ENCODE data around the gene RAB40B. TPM values are rescaled to one million over a fixed set of nuclear protein-coding genes. Genes with fewer than 3 reads are reported as not detected.

RAB40B gene
- total and polyA plus RNA-seq, 4 donors = 2.9 to 12.1 (median 10.5) TPM

DNA sequence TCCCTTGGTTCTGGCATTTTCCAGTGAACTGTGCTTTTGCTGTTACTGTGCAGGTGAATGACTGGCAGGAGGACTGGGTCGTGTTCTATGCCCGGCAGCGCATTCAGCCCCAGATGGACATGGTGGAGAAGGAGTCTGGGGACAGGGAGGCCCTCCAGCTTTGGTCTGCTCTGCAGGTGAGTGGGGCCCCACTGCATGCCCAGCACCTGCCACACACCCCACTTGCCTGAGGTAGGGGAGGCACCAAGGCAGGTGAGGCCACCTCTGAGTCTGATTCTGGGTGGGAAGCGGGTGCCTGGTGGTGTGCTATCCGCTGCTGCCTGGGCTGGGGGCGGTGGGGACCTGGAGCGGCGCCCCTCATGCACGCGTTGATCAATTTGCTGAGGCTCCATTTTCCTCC lies 27.9 kb upstream of the RAB40B start:
- Histone ChIP-seq H3K27ac (ENCODE audit: low read depth in 1 of 2, low read length in 2 of 2) (no peak overlapping the region), H3K27me3 (ENCODE audit: control insufficient read depth in 4 of 4, insufficient read depth in 4 of 4, low read length in 3 of 4) (no peaks in the 10 kb centered on the region), H3K4me3 (ENCODE audit: low read depth in 1 of 3, low read length in 3 of 3) (no peak overlapping the region), H3K4me1 (ENCODE audit: control insufficient read depth in 4 of 4, insufficient read depth in 4 of 4, low read length in 3 of 4) (peaks cover 0 to 11% (median 2%) of the 10 kb centered on the region in 4 donors), H3K9me3 (ENCODE audit: control insufficient read depth in 4 of 4, low read length in 3 of 4) (no peaks in the 10 kb centered on the region), H3K36me3 (ENCODE audit: control insufficient read depth in 4 of 4, insufficient read depth in 3 of 4, low read depth in 1 of 4, low read length in 3 of 4) (peaks cover 2 to 24% (median 18%) of the 10 kb centered on the region in 4 donors), H3K9ac (ENCODE audit: low read depth in 1 of 2, low read length in 2 of 2) (no peak overlapping the region)
- WGBS = 97% methylated on average over 10 of the region's 10 CpGs
- no peak for DNase-seq (ENCODE audit: low spot score)
- TF ChIP-seq NR2F2 (IDR thresholded peaks at IDR 0.05) (no peak), HNF4G (IDR thresholded peaks at IDR 0.05) (no peak)

DNA sequence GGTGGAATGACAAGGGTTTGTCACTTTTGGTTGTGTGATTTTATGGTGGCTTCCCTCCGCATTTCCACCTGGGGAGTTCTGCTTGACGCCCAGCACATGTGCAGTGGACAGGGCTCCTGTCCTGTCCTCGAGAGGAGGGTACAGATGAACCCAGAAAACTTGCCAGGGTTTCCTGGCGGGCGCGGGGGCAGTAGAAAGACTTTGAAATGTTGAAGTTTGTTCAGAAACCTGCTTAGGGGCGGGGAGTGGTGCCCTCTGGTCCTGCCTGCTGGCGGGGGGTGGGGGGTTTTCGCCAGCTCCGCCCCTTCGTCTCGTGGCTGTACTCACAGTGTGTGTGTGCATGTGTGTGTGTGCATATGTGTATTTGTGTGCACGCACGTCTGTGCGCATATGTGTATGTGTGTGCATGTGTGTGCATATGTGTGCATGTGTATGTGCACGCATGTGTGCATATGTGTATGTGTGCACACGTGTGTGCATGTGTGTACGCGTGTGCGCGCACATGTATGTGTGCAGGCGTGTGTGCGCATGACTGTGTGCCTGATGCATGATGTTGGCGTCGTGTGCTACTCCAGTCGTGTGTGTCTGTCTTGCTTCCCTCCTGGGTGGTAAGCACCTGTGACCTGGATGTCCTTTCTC lies 24.8 kb upstream of the RAB40B start:
- WGBS = 89% methylated on average over 26 of the region's 26 CpGs
- Histone ChIP-seq H3K36me3 (ENCODE audit: control insufficient read depth in 4 of 4, insufficient read depth in 3 of 4, low read depth in 1 of 4, low read length in 3 of 4) (peaks cover 9 to 40% (median 19%) of the 10 kb centered on the region in 4 donors), H3K9ac (ENCODE audit: low read depth in 1 of 2, low read length in 2 of 2) (no peak overlapping the region), H3K27ac (ENCODE audit: low read depth in 1 of 2, low read length in 2 of 2) (no peak overlapping the region), H3K4me1 (ENCODE audit: control insufficient read depth in 4 of 4, insufficient read depth in 4 of 4, low read length in 3 of 4) (peaks cover 0 to 13% (median 2%) of the 10 kb centered on the region in 4 donors), H3K9me3 (ENCODE audit: control insufficient read depth in 4 of 4, low read length in 3 of 4) (no peaks in the 10 kb centered on the region), H3K27me3 (ENCODE audit: control insufficient read depth in 4 of 4, insufficient read depth in 4 of 4, low read length in 3 of 4) (no peaks in the 10 kb centered on the region), H3K4me3 (ENCODE audit: low read depth in 1 of 3, low read length in 3 of 3) (no peak overlapping the region)
- DNase-seq (ENCODE audit: low spot score) = no peak
- TF ChIP-seq TAF1 (conservative IDR thresholded peaks at IDR 0.05) (no peak), FOXA2 (IDR thresholded peaks at IDR 0.05) (no peak), EGR1 (IDR thresholded peaks at IDR 0.05; ENCODE audit: low read depth in 2 of 2) (no peak), GABPA (IDR thresholded peaks at IDR 0.05 in 1 of 2, conservative IDR thresholded peaks at IDR 0.05 in 1 of 2) (no peak)
- TF ChIP-seq, protein P1, sequence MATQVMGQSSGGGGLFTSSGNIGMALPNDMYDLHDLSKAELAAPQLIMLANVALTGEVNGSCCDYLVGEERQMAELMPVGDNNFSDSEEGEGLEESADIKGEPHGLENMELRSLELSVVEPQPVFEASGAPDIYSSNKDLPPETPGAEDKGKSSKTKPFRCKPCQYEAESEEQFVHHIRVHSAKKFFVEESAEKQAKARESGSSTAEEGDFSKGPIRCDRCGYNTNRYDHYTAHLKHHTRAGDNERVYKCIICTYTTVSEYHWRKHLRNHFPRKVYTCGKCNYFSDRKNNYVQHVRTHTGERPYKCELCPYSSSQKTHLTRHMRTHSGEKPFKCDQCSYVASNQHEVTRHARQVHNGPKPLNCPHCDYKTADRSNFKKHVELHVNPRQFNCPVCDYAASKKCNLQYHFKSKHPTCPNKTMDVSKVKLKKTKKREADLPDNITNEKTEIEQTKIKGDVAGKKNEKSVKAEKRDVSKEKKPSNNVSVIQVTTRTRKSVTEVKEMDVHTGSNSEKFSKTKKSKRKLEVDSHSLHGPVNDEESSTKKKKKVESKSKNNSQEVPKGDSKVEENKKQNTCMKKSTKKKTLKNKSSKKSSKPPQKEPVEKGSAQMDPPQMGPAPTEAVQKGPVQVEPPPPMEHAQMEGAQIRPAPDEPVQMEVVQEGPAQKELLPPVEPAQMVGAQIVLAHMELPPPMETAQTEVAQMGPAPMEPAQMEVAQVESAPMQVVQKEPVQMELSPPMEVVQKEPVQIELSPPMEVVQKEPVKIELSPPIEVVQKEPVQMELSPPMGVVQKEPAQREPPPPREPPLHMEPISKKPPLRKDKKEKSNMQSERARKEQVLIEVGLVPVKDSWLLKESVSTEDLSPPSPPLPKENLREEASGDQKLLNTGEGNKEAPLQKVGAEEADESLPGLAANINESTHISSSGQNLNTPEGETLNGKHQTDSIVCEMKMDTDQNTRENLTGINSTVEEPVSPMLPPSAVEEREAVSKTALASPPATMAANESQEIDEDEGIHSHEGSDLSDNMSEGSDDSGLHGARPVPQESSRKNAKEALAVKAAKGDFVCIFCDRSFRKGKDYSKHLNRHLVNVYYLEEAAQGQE (IDR thresholded peaks at IDR 0.05) = no peak
- TF ChIP-seq, protein P2, sequence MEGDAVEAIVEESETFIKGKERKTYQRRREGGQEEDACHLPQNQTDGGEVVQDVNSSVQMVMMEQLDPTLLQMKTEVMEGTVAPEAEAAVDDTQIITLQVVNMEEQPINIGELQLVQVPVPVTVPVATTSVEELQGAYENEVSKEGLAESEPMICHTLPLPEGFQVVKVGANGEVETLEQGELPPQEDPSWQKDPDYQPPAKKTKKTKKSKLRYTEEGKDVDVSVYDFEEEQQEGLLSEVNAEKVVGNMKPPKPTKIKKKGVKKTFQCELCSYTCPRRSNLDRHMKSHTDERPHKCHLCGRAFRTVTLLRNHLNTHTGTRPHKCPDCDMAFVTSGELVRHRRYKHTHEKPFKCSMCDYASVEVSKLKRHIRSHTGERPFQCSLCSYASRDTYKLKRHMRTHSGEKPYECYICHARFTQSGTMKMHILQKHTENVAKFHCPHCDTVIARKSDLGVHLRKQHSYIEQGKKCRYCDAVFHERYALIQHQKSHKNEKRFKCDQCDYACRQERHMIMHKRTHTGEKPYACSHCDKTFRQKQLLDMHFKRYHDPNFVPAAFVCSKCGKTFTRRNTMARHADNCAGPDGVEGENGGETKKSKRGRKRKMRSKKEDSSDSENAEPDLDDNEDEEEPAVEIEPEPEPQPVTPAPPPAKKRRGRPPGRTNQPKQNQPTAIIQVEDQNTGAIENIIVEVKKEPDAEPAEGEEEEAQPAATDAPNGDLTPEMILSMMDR (IDR thresholded peaks at IDR 0.05; ENCODE audit: low read depth, low read length, missing input control) = no peak

DNA sequence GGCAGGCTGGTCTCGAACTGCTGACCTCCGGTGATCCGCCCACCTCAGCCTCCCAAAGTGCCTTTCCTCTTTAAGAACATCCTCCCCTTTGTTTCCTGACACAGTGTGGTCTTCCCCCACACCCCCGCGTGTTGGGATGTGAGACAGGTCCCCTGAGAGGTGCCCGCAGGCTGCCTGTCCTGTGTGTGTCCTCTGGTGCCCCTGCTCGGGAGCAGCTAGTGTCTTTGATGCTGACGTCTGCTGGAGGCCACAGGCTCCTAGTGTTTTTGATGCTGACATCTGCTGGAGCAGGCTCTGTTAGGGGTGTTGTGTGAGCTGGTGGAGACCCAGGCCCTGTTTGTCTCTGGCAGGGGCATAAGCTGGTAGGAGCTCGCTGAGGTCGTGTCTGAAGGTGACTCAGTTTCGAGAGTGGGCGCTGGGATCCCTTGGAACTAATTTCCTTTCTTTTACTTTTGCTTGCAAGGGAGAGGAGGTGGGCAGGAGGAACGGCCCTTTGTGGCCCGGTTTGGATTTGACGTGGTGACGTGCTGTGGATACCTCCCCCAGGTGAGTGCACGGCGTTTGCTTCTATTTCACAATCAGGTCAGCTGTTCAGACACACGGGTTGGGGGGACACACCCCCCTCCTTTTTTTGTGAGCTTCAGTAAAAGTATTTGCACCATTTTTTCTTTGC lies 24.0 kb upstream of the RAB40B start:
- Histone ChIP-seq H3K9ac (ENCODE audit: low read depth in 1 of 2, low read length in 2 of 2) (no peak overlapping the region), H3K27ac (ENCODE audit: low read depth in 1 of 2, low read length in 2 of 2) (no peak overlapping the region), H3K4me3 (ENCODE audit: low read depth in 1 of 3, low read length in 3 of 3) (no peak overlapping the region), H3K4me1 (ENCODE audit: control insufficient read depth in 4 of 4, insufficient read depth in 4 of 4, low read length in 3 of 4) (peaks cover 0 to 21% (median 10%) of the 10 kb centered on the region in 4 donors), H3K36me3 (ENCODE audit: control insufficient read depth in 4 of 4, insufficient read depth in 3 of 4, low read depth in 1 of 4, low read length in 3 of 4) (peaks cover 9 to 37% (median 18%) of the 10 kb centered on the region in 4 donors), H3K9me3 (ENCODE audit: control insufficient read depth in 4 of 4, low read length in 3 of 4) (no peaks in the 10 kb centered on the region), H3K27me3 (ENCODE audit: control insufficient read depth in 4 of 4, insufficient read depth in 4 of 4, low read length in 3 of 4) (no peaks in the 10 kb centered on the region)
- 81% methylated on average over 19 of the region's 19 CpGs for WGBS
- DNase-seq (ENCODE audit: low spot score) = no peak
- TF ChIP-seq RAD21 (IDR thresholded peaks at IDR 0.05) (no peak), SP1 (IDR thresholded peaks at IDR 0.05) (no peak), GABPA (IDR thresholded peaks at IDR 0.05 in 1 of 2, conservative IDR thresholded peaks at IDR 0.05 in 1 of 2) (no peak)
- TF ChIP-seq, protein P2 (IDR thresholded peaks at IDR 0.05; ENCODE audit: low read depth, low read length, missing input control) = no peak
- TF ChIP-seq, protein P1 (IDR thresholded peaks at IDR 0.05) = no peak
- TF ChIP-seq, protein P3, sequence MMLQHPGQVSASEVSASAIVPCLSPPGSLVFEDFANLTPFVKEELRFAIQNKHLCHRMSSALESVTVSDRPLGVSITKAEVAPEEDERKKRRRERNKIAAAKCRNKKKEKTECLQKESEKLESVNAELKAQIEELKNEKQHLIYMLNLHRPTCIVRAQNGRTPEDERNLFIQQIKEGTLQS (IDR thresholded peaks at IDR 0.05) = no peak

Data from liver (tissue), 9 donors.